HL-60 (cell line): Measurements from ENCODE around the gene FGF3.

Experiments
- DNase-seq, 2 experiments: peaks; one replicate each; pipeline ENCODE4 v3.0.0-alpha.2; 2010 to 2020; ENCODE audit warnings: low read depth in 1 of 2, low spot score in 1 of 2
- H3K27ac ChIP-seq: fragments of 250-450 bp; sonication (Bioruptor Pico); replicated peaks from 2 replicates; pipeline ENCODE4 v1.5.1; 2020; ENCODE audit warnings: mild to moderate bottlenecking, moderate library complexity
- H3K27me3 ChIP-seq: fragments of 250-450 bp; sonication (Bioruptor Pico); 2 replicates; pipeline ENCODE4 v1.5.1; 2021; ENCODE audit warnings: mild to moderate bottlenecking, moderate library complexity; ENCODE audit not compliant: insufficient read depth, poor library complexity, severe bottlenecking
- H3K4me3 ChIP-seq: replicated peaks from 2 replicates; pipeline ENCODE4 v1.5.1; 2011; ENCODE audit warnings: mild to moderate bottlenecking, control low read depth, low read length; ENCODE audit not compliant: insufficient read depth
- CTCF ChIP-seq: IDR thresholded peaks from one replicate; pipeline ENCODE4 v1.5.1; 2011; ENCODE audit warnings: low read length, control low read depth, inconsistent platforms; ENCODE audit not compliant: insufficient read depth
- GABPA ChIP-seq: IDR thresholded peaks from 2 replicates; pipeline ENCODE4 v1.6.1; 2012; ENCODE audit warnings: low read depth
- POLR2AphosphoS5 ChIP-seq: IDR thresholded peaks from 2 replicates; pipeline ENCODE4 v1.6.1; 2012; ENCODE audit warnings: low read depth
- REST ChIP-seq: IDR thresholded peaks from 2 replicates; pipeline ENCODE4 v1.6.1; 2012; ENCODE audit warnings: low read depth; ENCODE audit not compliant: insufficient replicate concordance
- SPI1 ChIP-seq: IDR thresholded peaks from 2 replicates; pipeline ENCODE4 v1.6.1; 2012; ENCODE audit warnings: low read depth, mild to moderate bottlenecking, borderline replicate concordance

FGF3 gene

GRCh38 chr11:69812946-69813345 lies 6.3 kb downstream of the FGF3 start:
- Histone ChIP-seq H3K27me3 (peaks cover 21% of the 10 kb centered on the region), H3K27ac (no peak overlapping the region), H3K4me3 (no peak overlapping the region)
- DNase-seq = no peak
- no peak for TF ChIP-seq POLR2AphosphoS5
- TF ChIP-seq REST = no peak
- no peak for TF ChIP-seq GABPA
- TF ChIP-seq CTCF = no peak
- TF ChIP-seq SPI1 = no peak

- Histone ChIP-seq H3K4me3 (no peak overlapping the region), H3K27ac (no peak overlapping the region), H3K27me3 (peaks cover 14% of the 10 kb centered on the region)
- TF ChIP-seq REST = no peak
- no peak for DNase-seq
These were observed 7.0 kb downstream of the FGF3 start for GRCh38 chr11:69812256-69812655.

DNA sequence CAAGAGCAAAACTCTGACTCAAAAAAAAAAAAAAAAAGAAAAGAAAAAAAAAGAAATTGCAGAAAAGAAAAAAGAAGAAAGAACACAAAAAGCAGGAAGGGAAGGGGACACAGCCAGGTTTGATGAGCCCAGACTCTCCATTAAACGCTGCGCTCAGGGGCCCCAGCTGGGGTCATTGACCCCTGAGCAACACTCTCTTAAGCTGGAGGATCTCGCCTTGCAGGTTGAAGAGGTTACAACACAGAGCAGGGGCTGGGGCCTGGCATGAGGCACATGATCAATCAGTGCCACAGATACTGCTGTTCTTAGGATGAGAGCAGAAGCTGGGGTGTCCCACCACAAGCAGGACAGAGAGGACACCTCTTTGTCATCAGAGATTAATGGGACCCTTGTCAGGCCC lies 7.8 kb downstream of the FGF3 start:
- DNase-seq = no peak
- H3K27ac ChIP-seq = no peak overlapping the region
- H3K27me3 ChIP-seq = peaks cover 6% of the 10 kb centered on the region
- H3K4me3 ChIP-seq = no peak overlapping the region
- no peak for TF ChIP-seq REST

- Histone ChIP-seq H3K4me3 (no peak overlapping the region), H3K27me3 (no peaks in the 10 kb centered on the region), H3K27ac (no peak overlapping the region)
- DNase-seq = no peak
- TF ChIP-seq REST = no peak
- TF ChIP-seq POLR2AphosphoS5 = no peak
- TF ChIP-seq SPI1 = no peak
- no peak for TF ChIP-seq GABPA
- TF ChIP-seq CTCF = no peak
These were observed 8.7 kb downstream of the FGF3 start for GRCh38 chr11:69810289-69811118.
